A549 (cell line): ENCODE data around the gene DNAJB12. TPM values are rescaled to one million over a fixed set of nuclear protein-coding genes. Genes with fewer than 3 reads are reported as not detected.

Experiments
- ATAC-seq, 2 experiments: fragments of 200-7000 bp in 1 of 2; fragments of >200 bp in 1 of 2; cut with Nextera tagmentation in 1 of 2; cut with Tn5 transposase in 1 of 2; 3 replicates each; pipeline versions ENCODE4 v1.8.0 to v1.9.1; 2018 to 2020; ENCODE audit warnings: mild to moderate bottlenecking in 1 of 2, moderate library complexity in 1 of 2
- CTCF ChIA-PET: fragments of 300-600 bp; sonication (Branson Sonifier 250); formaldehyde crosslinking; extraction: SDS; loops from one replicate; lab custom pipeline; 2021; ENCODE audit warnings: antibody characterized with exemption, inconsistent platforms; lab: Yijun Ruan, JAX
- POLR2A ChIA-PET: fragments of 350-600 bp; formaldehyde crosslinking; extraction: SDS; loops from one replicate; lab custom pipeline; 2021; ENCODE audit warnings: antibody characterized with exemption, inconsistent platforms; lab: Yijun Ruan, JAX
- DNase-seq, 2 experiments: peaks; one replicate each; pipeline versions ENCODE4 v3.0.0 to v3.0.0-alpha.2; 2011 to 2016; ENCODE audit warnings: low read depth in 1 of 2, low spot score in 1 of 2
- FAIRE-seq: peaks from 2 replicates; lab custom pipeline; 2011; peaks lifted over from hg19 to GRCh38; lab: Jason Lieb, UNC
- H3K27ac ChIP-seq, 2 experiments: fragments of >200 bp; sonication (Bioruptor Twin); formaldehyde crosslinking; 3 replicates each; pipeline ENCODE4 v1.5.1; 2016 to 2017
- H3K4me1 ChIP-seq: fragments of >200 bp; sonication (Bioruptor Twin); formaldehyde crosslinking; 3 replicates; pipeline ENCODE4 v1.6.1; 2016
- H3K4me2 ChIP-seq: fragments of >200 bp; sonication (Bioruptor Twin); formaldehyde crosslinking; 3 replicates; pipeline ENCODE4 v1.6.1; 2016
- H3K4me3 ChIP-seq: fragments of >200 bp; sonication (Bioruptor Twin); formaldehyde crosslinking; 3 replicates; pipeline ENCODE4 v1.5.1; 2016
- H3K9me3 ChIP-seq: fragments of >200 bp; sonication (Bioruptor Twin); formaldehyde crosslinking; 3 replicates; pipeline ENCODE4 v1.6.1; 2016
- BHLHE40 ChIP-seq: IDR thresholded peaks from 2 replicates; pipeline ENCODE4 v1.6.1; 2012; ENCODE audit warnings: low read depth, low read length, inconsistent platforms
- CHD4 ChIP-seq: fragments of 200-600 bp; sonication (generic); IDR thresholded peaks from 2 replicates; pipeline ENCODE4 v1.6.1; 2016; ENCODE audit warnings: antibody characterized with exemption, mild to moderate bottlenecking, borderline replicate concordance
- EHF ChIP-seq: fragments of 250-450 bp; sonication (Bioruptor Pico); IDR thresholded peaks from 2 replicates; pipeline ENCODE4 v1.5.0; 2020; ENCODE audit warnings: mild to moderate bottlenecking
- EHMT2 ChIP-seq: fragments of 200-600 bp; sonication (generic); IDR thresholded peaks from 2 replicates; pipeline ENCODE4 v1.6.1; 2016; ENCODE audit warnings: antibody characterized with exemption, low read depth, mild to moderate bottlenecking, moderate library complexity
- EP300 ChIP-seq, 2 experiments: fragments of >200 bp; sonication (Bioruptor Twin); formaldehyde crosslinking; IDR thresholded peaks; 2 replicates in 1 of 2; 3 replicates in 1 of 2; pipeline ENCODE4 v1.6.1; 2016 to 2017
- FOSB ChIP-seq: fragments of 250-450 bp; sonication (Bioruptor Pico); IDR thresholded peaks from 2 replicates; pipeline ENCODE4 v1.5.0; 2020; ENCODE audit warnings: mild to moderate bottlenecking, moderate library complexity
- FOXS1 ChIP-seq: fragments of 250-450 bp; sonication (Bioruptor Pico); IDR thresholded peaks from 2 replicates; pipeline ENCODE4 v1.5.0; 2020; ENCODE audit warnings: mild to moderate bottlenecking, moderate library complexity
- GATA3 ChIP-seq: IDR thresholded peaks from 2 replicates; pipeline ENCODE4 v1.6.1; 2012; ENCODE audit warnings: borderline replicate concordance
- HEYL ChIP-seq: fragments of 250-450 bp; sonication (Bioruptor Pico); IDR thresholded peaks from 2 replicates; pipeline ENCODE4 v1.8.0; 2021; ENCODE audit warnings: mild to moderate bottlenecking, moderate library complexity
- HOXB13 ChIP-seq: fragments of 250-450 bp; sonication (Bioruptor Pico); IDR thresholded peaks from 2 replicates; pipeline ENCODE4 v1.5.0; 2020; ENCODE audit warnings: low read depth, mild to moderate bottlenecking, moderate library complexity
- HOXB5 ChIP-seq: fragments of 250-450 bp; sonication (Bioruptor Pico); IDR thresholded peaks from 2 replicates; pipeline ENCODE4 v1.5.0; 2020; ENCODE audit warnings: mild to moderate bottlenecking, moderate library complexity
- JUNB ChIP-seq: fragments of >200 bp; sonication (Bioruptor Twin); formaldehyde crosslinking; IDR thresholded peaks from 2 replicates; pipeline ENCODE4 v1.6.1; 2016
- KDM5A ChIP-seq: fragments of 200-600 bp; sonication (generic); IDR thresholded peaks from 2 replicates; pipeline ENCODE4 v1.6.1; 2016; ENCODE audit warnings: antibody characterized with exemption, mild to moderate bottlenecking
- MAFK ChIP-seq: fragments of 450-650 bp; IDR thresholded peaks from 2 replicates; pipeline ENCODE4 v1.6.1; 2014; ENCODE audit not compliant: partially characterized antibody
- MAZ ChIP-seq: fragments of 150-350 bp; IDR thresholded peaks from 2 replicates; pipeline ENCODE4 v1.6.1; 2014; ENCODE audit warnings: antibody characterized with exemption, low read depth, low read length, borderline replicate concordance
- NPAS2 ChIP-seq: fragments of 250-450 bp; sonication (Bioruptor Pico); IDR thresholded peaks from 2 replicates; pipeline ENCODE4 v1.8.0; 2022; ENCODE audit warnings: mild to moderate bottlenecking, moderate library complexity, borderline replicate concordance
- NR3C1 ChIP-seq: fragments of >200 bp; sonication (Bioruptor Twin); formaldehyde crosslinking; IDR thresholded peaks from 3 replicates; pipeline ENCODE4 v1.6.1; 2017
- PHF8 ChIP-seq: fragments of 200-600 bp; sonication (generic); IDR thresholded peaks from 2 replicates; pipeline ENCODE4 v1.6.1; 2016; ENCODE audit warnings: low read depth, mild to moderate bottlenecking, antibody characterized with exemption, moderate library complexity, borderline replicate concordance
- RAD21 ChIP-seq, 2 experiments: fragments of >200 bp in 1 of 2; sonication (Bioruptor Twin) in 1 of 2; formaldehyde crosslinking in 1 of 2; IDR thresholded peaks in 1 of 2; conservative IDR thresholded peaks in 1 of 2; 2 replicates in 1 of 2; 3 replicates in 1 of 2; pipeline ENCODE4 v1.6.1; 2012 to 2018; ENCODE audit warnings: inconsistent platforms in 1 of 2
- RARB ChIP-seq: fragments of 250-450 bp; sonication (Bioruptor Pico); IDR thresholded peaks from 2 replicates; pipeline ENCODE4 v1.8.0; 2021; ENCODE audit warnings: mild to moderate bottlenecking, moderate library complexity
- RCOR1 ChIP-seq: fragments of 150-350 bp; IDR thresholded peaks from 2 replicates; pipeline ENCODE4 v1.6.1; 2014; ENCODE audit warnings: antibody characterized with exemption, low read length, low read depth
- RNF2 ChIP-seq: fragments of 200-600 bp; sonication (generic); IDR thresholded peaks from 2 replicates; pipeline ENCODE4 v1.6.1; 2016; ENCODE audit warnings: low read depth, mild to moderate bottlenecking, antibody characterized with exemption, moderate library complexity, borderline replicate concordance
- SMC3 ChIP-seq: fragments of >200 bp; sonication (Bioruptor Twin); formaldehyde crosslinking; IDR thresholded peaks from 3 replicates; pipeline ENCODE4 v1.6.1; 2018; ENCODE audit warnings: inconsistent platforms
- SREBF2 ChIP-seq: fragments of 450-650 bp; IDR thresholded peaks from 2 replicates; pipeline ENCODE4 v1.6.1; 2014; ENCODE audit warnings: mild to moderate bottlenecking, moderate library complexity
- TP53 ChIP-seq: fragments of 250-450 bp; sonication (Bioruptor Pico); IDR thresholded peaks from 2 replicates; pipeline ENCODE4 v1.5.0; 2021; ENCODE audit warnings: mild to moderate bottlenecking, moderate library complexity
- ZC3H11A ChIP-seq: fragments of 450-650 bp; IDR thresholded peaks from 2 replicates; pipeline ENCODE4 v1.6.1; 2014; ENCODE audit warnings: antibody characterized with exemption, mild to moderate bottlenecking
- ZSCAN20 ChIP-seq: fragments of 250-450 bp; sonication (Bioruptor Pico); IDR thresholded peaks from 2 replicates; pipeline ENCODE4 v1.8.0; 2022; ENCODE audit warnings: mild to moderate bottlenecking, moderate library complexity
- WGBS: methylation state at CpG from one replicate; pipeline ENCODE4 v1.1.6; 2017; ENCODE audit errors: missing lambda C conversion rate; 5-methylcytosine and 5-hydroxymethylcytosine counted together
- polyA plus RNA-seq, 4 experiments: library from polyadenylated mRNA; depleted of rRNA in 3 of 4; stranded (reverse); fragments of >200 nt; fragmentation: RNase III in 1 of 4; extraction: RNeasy Plus Mini Kit Qiagen cat#74134 plus additional on column Dnase treatment in 1 of 4; gene quantifications; 2 replicates in 3 of 4; 3 replicates in 1 of 4; pipeline ENCODE4 v1.2.3, GENCODE V29; 2011 to 2017
- TF ChIP-seq, protein P1 (sequence below): fragments of 450-650 bp; IDR thresholded peaks from 2 replicates; pipeline ENCODE4 v1.6.1; 2014; ENCODE audit warnings: antibody characterized with exemption
- TF ChIP-seq, protein P2 (sequence below): fragments of 250-450 bp; sonication (Bioruptor Pico); IDR thresholded peaks from 2 replicates; pipeline ENCODE4 v1.5.0; 2020; ENCODE audit warnings: low read depth, mild to moderate bottlenecking, moderate library complexity
- TF ChIP-seq, protein P3 (sequence below): IDR thresholded peaks from 2 replicates; pipeline ENCODE4 v1.6.1; 2012; ENCODE audit warnings: low read depth, borderline replicate concordance
- TF ChIP-seq, protein P4 (sequence below): IDR thresholded peaks from 2 replicates; pipeline ENCODE4 v1.6.1; 2012
- TF ChIP-seq, protein P5 (sequence below): fragments of 150-350 bp; IDR thresholded peaks from 2 replicates; pipeline ENCODE4 v1.6.1; 2014; ENCODE audit warnings: low read depth, mild to moderate bottlenecking, low read length

DNAJB12 gene
- polyA plus RNA-seq, 2 of the 4 experiments (the other 2 are of a cell fraction), result 21.5 to 26.7 TPM

DNA sequence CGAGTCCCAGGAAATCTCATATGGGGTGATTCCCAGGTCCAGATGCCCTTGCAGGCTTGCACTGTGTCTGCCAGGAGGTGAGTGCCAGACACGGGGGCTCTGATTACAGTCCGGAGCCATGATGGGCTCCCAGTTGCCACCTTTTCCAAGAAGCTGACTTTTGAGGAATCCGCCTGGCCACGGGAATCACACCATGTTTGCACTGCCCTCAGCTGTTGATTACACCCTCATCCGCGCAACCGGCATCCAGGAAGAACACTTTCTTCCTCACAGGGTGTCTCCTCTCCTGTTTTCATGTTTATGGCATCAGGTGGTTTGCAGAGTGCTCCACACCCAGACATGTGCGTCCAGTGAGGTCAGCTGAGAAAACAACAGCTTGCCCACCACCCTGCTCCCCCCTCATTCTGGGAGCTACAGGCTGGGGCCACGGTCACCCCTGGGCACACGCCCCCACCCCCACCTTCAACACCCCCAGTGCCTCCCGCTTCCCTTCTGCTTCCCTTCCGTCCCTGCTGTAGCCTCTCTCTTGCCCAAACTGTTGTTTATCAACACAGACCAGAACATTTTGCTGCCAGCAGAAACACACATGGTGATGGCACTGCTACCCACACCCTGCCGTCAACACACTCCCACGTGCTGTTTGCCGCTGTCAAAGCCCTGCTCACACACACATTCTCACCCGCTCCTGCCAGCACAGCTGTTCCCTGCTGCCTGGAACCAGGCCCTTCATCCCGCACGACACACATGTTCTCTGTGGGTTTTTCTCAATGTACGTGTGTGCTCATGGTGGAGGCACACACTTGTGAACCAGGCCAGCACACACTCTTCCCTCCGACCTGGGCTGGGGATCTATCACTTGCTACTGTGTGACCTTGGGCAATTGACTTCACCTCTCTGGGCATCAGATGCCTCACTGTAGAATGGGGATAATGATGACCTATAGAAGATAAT is 45.2 kb downstream of the DNAJB12 start:
- peak overlapping the region; percentile 77 for H3K4me2 ChIP-seq
- peak overlapping the region; percentile 90 to 98 for H3K27ac ChIP-seq
- ChIA-PET POLR2A (interaction anchor here (1.0 to 2.9 kb wide), 6 partner anchors 9 to 49 kb away, joined by 4 to 32 read pairs (median 13); partner anchors contain the start of gene DDIT4), CTCF (interaction anchor here (0.9 to 3.2 kb wide), 7 partner anchors 10 to 34 kb away, joined by 3 to 10 read pairs (median 6); no protein-coding TSS in a partner anchor)
- H3K4me1 ChIP-seq, result peaks cover 62% of the 10 kb centered on the region
- no peak for TF ChIP-seq JUNB
- FAIRE-seq (no peak), DNase-seq (no peak), ATAC-seq (peak in 1 of 2 experiments; percentile 38; a peak in 3 of 6 replicates)
- H3K4me3 ChIP-seq, result no peak overlapping the region
- WGBS, result 86% methylated on average over 20 of the region's 21 CpGs
- H3K9me3 ChIP-seq, result no peaks in the 10 kb centered on the region

DNA sequence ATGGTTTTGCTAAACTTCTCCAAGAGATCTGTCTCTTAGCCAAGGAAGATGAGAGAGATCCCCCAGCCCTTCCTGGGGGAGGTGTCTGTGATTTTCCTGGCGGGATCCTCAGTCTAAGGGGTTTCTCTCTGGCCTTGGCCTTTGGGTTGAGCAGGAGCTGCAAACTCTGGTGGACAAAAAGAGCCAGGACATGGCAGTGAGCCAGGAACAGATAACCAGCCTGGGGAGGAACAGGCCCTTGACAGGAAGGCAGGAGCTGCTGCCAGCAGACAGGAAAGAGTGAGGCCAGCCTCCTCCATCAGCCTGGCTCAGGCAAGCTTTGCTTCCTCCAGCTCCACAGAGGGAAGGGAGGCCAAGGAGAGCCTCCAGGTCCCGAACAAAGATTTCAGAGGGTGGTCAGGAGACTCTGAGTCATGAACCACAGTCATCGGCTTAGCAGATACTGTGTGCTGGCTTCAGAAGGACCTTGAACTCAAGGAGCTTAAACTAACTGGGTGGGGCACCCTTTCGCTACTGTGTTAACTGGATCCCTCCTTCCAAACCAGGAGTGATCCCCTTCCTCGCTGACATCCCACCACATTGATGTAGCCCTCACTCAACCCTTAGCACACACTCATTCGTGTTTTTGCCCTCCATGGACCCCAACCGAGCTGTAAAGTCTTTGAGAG is 46.3 kb downstream of the DNAJB12 start:
- H3K4me2 ChIP-seq, result peak overlapping the region; percentile 77
- ChIA-PET POLR2A (interaction anchor here (1.0 to 2.9 kb wide), 6 partner anchors 11 to 47 kb away, joined by 4 to 32 read pairs (median 13); partner anchors contain the start of gene DDIT4), CTCF (interaction anchor here (0.9 to 3.2 kb wide), 7 partner anchors 11 to 33 kb away, joined by 3 to 10 read pairs (median 6); no protein-coding TSS in a partner anchor)
- peak in 1 of 2 experiments; percentile 89 for DNase-seq
- H3K4me1 ChIP-seq, result peaks cover 59% of the 10 kb centered on the region
- peak overlapping the region; percentile 90 to 98 for H3K27ac ChIP-seq
- 0 out of 3 replicates have a peak overlapping the region, but pooled peaks have one; percentile 11 for H3K4me3 ChIP-seq
- ATAC-seq, result peak; percentile 86
- no peaks in the 10 kb centered on the region for H3K9me3 ChIP-seq
- whole genome bisulfite sequencing, result 41% methylated on average over 7 of the region's 7 CpGs
- no peak for FAIRE-seq
- TF ChIP-seq EHF (CRISPR knock-in tag), result peak; percentile 45; the same call in 1 of the 2 replicates
- TF ChIP-seq EP300 (IDR thresholded peaks at IDR 0.05), result peak in 1 of 2 experiments; percentile 33; a peak in 1 of 5 replicates
- TF ChIP-seq SREBF2, result no peak
- TF ChIP-seq MAZ, result no peak
- no peak for TF ChIP-seq NR3C1
- no peak for TF ChIP-seq EHMT2
- no peak for TF ChIP-seq MAFK
- TF ChIP-seq, protein P1, sequence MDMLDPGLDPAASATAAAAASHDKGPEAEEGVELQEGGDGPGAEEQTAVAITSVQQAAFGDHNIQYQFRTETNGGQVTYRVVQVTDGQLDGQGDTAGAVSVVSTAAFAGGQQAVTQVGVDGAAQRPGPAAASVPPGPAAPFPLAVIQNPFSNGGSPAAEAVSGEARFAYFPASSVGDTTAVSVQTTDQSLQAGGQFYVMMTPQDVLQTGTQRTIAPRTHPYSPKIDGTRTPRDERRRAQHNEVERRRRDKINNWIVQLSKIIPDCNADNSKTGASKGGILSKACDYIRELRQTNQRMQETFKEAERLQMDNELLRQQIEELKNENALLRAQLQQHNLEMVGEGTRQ, result no peak
- no peak for TF ChIP-seq GATA3
- no peak for TF ChIP-seq CHD4
- TF ChIP-seq RARB (CRISPR knock-in tag), result no peak
- no peak for TF ChIP-seq RAD21 (conservative IDR thresholded peaks at IDR 0.05 in 1 of 2, IDR thresholded peaks at IDR 0.05 in 1 of 2)
- no peak for TF ChIP-seq TP53
- TF ChIP-seq, protein P2, sequence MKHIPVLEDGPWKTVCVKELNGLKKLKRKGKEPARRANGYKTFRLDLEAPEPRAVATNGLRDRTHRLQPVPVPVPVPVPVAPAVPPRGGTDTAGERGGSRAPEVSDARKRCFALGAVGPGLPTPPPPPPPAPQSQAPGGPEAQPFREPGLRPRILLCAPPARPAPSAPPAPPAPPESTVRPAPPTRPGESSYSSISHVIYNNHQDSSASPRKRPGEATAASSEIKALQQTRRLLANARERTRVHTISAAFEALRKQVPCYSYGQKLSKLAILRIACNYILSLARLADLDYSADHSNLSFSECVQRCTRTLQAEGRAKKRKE (CRISPR knock-in tag), result no peak
- TF ChIP-seq NPAS2 (CRISPR knock-in tag), result no peak
- 0 out of 2 replicates have a peak, but pooled peaks have one; percentile 47 for TF ChIP-seq ZSCAN20 (CRISPR knock-in tag)
- no peak for TF ChIP-seq ZC3H11A
- TF ChIP-seq, protein P3, sequence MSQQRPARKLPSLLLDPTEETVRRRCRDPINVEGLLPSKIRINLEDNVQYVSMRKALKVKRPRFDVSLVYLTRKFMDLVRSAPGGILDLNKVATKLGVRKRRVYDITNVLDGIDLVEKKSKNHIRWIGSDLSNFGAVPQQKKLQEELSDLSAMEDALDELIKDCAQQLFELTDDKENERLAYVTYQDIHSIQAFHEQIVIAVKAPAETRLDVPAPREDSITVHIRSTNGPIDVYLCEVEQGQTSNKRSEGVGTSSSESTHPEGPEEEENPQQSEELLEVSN, result no peak
- no peak for TF ChIP-seq KDM5A
- TF ChIP-seq RCOR1, result no peak
- TF ChIP-seq, protein P4, sequence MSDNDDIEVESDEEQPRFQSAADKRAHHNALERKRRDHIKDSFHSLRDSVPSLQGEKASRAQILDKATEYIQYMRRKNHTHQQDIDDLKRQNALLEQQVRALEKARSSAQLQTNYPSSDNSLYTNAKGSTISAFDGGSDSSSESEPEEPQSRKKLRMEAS, result no peak
- TF ChIP-seq HOXB5 (CRISPR knock-in tag), result no peak
- TF ChIP-seq, protein P5, sequence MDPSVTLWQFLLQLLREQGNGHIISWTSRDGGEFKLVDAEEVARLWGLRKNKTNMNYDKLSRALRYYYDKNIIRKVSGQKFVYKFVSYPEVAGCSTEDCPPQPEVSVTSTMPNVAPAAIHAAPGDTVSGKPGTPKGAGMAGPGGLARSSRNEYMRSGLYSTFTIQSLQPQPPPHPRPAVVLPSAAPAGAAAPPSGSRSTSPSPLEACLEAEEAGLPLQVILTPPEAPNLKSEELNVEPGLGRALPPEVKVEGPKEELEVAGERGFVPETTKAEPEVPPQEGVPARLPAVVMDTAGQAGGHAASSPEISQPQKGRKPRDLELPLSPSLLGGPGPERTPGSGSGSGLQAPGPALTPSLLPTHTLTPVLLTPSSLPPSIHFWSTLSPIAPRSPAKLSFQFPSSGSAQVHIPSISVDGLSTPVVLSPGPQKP, result no peak
- no peak for TF ChIP-seq FOSB (CRISPR knock-in tag)
- TF ChIP-seq PHF8, result no peak
- no peak for TF ChIP-seq HEYL (CRISPR knock-in tag)
- TF ChIP-seq JUNB, result peak; percentile 38
- TF ChIP-seq SMC3, result 0 out of 3 replicates have a peak, but pooled peaks have one; percentile 13
- TF ChIP-seq RNF2, result no peak
- no peak for TF ChIP-seq FOXS1 (CRISPR knock-in tag)
- no peak for TF ChIP-seq HOXB13
- TF ChIP-seq BHLHE40, result no peak
